HG03064 (cell line): ENCODE measurements around the gene ASCC3.
"Not testable (repeated sequence)": the region's sequence is repeated elsewhere in the genome, so short reads cannot be mapped to it uniquely, and the experiment has no call there.

ENCODE experiments used
- ATAC-seq: cut with Tn5 transposase; IDR thresholded peaks from one replicate; pipeline ENCODE4 v1.9.1; 2021; ENCODE audit warnings: low read depth; ENCODE audit not compliant: unreplicated experiment

Gene ASCC3

GRCh38 chr6:100810015-100810414, 71.1 kb downstream of the ASCC3 start:
- no peak for ATAC-seq

- ATAC-seq: peak; percentile 76
Observed at GRCh38 chr6:100809346-100809745, 71.8 kb downstream of the ASCC3 start.

- ATAC-seq: no peak
Observed at GRCh38 chr6:100808638-100809275, 72.4 kb downstream of the ASCC3 start.

GRCh38 chr6:100806296-100806695, 74.8 kb downstream of the ASCC3 start:
- no peak for ATAC-seq

- no peak for ATAC-seq
Observed at GRCh38 chr6:100803264-100804045, 77.7 kb downstream of the ASCC3 start.

- ATAC-seq: no peak
Observed at GRCh38 chr6:100801036-100801435, 80.1 kb downstream of the ASCC3 start.

- peak; percentile 83 for ATAC-seq
Observed at GRCh38 chr6:100796049-100796823, 84.9 kb downstream of the ASCC3 start.

- no peak for ATAC-seq
Observed at GRCh38 chr6:100790084-100790483, 91.0 kb downstream of the ASCC3 start.

- no peak for ATAC-seq
Observed at GRCh38 chr6:100785982-100786381, 95.1 kb downstream of the ASCC3 start.

GRCh38 chr6:100780648-100781047, 100.5 kb downstream of the ASCC3 start:
- no peak for ATAC-seq

GRCh38 chr6:100775667-100776066, 105.5 kb downstream of the ASCC3 start:
- ATAC-seq: no peak

GRCh38 chr6:100774681-100775080, 106.4 kb downstream of the ASCC3 start:
- no peak for ATAC-seq

GRCh38 chr6:100768816-100769351, 112.2 kb downstream of the ASCC3 start:
- no peak for ATAC-seq

GRCh38 chr6:100763617-100764241, 117.4 kb downstream of the ASCC3 start:
- no peak for ATAC-seq

- no peak for ATAC-seq
Observed at GRCh38 chr6:100761841-100762240, 119.3 kb downstream of the ASCC3 start.

GRCh38 chr6:100758386-100758785, 122.7 kb downstream of the ASCC3 start:
- not testable (repeated sequence) for ATAC-seq

- no peak for ATAC-seq
Observed at GRCh38 chr6:100753421-100753820, 127.7 kb downstream of the ASCC3 start.

- ATAC-seq: no peak
Observed at GRCh38 chr6:100751590-100751989, 129.5 kb downstream of the ASCC3 start.

GRCh38 chr6:100745419-100746041, 135.6 kb downstream of the ASCC3 start:
- ATAC-seq: no peak

- ATAC-seq: no peak
Observed at GRCh38 chr6:100740439-100740838, 140.7 kb downstream of the ASCC3 start.
